Measurements from ENCODE around the gene ZNF205.

The ZNF205 gene

GRCh38 chr16:3122926-3123570 is 10.7 kb downstream of the ZNF205 start:
- Histone ChIP-seq H3K4me2 (ENCODE audit: low read length) (0 out of 2 replicates have a peak overlapping the region, but pooled peaks have one; percentile 95), H3K79me2 (ENCODE audit: insufficient read depth, low read length) (no peaks in the 10 kb centered on the region), H3K27me3 (ENCODE audit: insufficient read depth, low read length) (0 out of 2 replicates have a peak, but pooled peaks cover 4% of the 10 kb centered on the region), H3K36me3 (ENCODE audit: insufficient read depth, low read length) (peaks cover 9% of the 10 kb centered on the region; the same call in 1 of the 2 replicates), H4K20me1 (ENCODE audit: insufficient read depth, low read length) (no peaks in the 10 kb centered on the region), H3K9me2 (ENCODE audit: low read depth, low read length) (no peaks in the 10 kb centered on the region), H3K9ac (ENCODE audit: low read length) (no peak overlapping the region), H3K4me1 (ENCODE audit: insufficient read depth, low read length, severe bottlenecking) (peaks cover 13% of the 10 kb centered on the region), H3K9me3 (ENCODE audit: low read length) (no peaks in the 10 kb centered on the region), H3F3A (ENCODE audit: insufficient read depth, low read length) (no peaks in the 10 kb centered on the region), H2AFZ (ENCODE audit: low read length) (no peak overlapping the region), H3K27ac (ENCODE audit: low read depth, low read length, poor library complexity, severe bottlenecking) (no peak overlapping the region), H3K4me3 (ENCODE audit: low read depth, low read length, poor library complexity, severe bottlenecking) (no peak overlapping the region)
- no peak for TF ChIP-seq EZH2 (IDR thresholded peaks at IDR 0.05; ENCODE audit: borderline replicate concordance, low read length)
- TF ChIP-seq CTCF (IDR thresholded peaks at IDR 0.05; ENCODE audit: low read length) = no peak

DNA sequence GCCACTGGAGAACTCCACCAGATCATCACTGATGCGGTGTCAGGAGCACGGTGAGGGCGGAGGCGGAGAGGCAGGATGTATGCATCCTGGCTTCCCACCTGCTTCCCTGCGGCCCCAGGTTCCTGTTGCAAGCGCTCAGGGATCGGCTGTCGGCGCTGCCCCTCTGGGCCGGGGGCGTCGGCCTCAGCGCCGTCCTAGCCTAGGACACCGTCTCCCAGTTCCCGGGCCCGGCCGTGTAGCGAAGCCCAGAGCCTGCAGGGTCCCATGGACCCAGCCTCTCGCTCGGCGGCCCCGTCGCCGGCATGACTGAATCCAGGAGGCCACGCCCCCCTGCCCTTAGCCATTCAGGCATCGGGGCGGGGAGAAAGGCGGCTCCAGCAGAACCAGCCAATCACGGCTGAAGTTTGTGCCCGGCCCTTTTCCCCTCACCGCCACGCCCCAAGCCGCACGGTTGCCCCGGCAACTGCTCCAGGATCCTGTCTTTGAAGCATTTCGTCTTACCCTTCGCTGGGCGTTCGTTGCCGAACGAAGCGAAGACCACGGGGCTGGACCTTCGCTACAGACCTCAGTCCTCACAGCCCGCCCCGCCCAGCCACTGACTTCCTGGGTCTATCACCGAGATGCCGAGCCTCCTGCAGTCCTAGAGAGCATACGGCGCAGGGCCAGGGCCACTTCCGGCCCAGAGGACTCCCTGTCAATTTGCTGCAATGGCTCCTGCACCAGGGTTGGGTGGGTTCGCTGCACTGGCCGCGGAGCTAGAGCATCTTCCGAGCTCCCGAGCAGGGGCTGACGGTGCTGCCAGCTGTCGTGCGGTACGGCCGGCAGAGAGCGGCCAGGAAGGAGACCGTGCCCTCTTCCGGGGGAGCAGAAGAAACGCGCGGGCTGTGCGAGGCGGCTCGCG is 11.8 kb downstream of the ZNF205 start:
- H4K20me1 ChIP-seq (ENCODE audit: insufficient read depth, low read length) = no peaks in the 10 kb centered on the region
- H3F3A ChIP-seq (ENCODE audit: insufficient read depth, low read length) = no peaks in the 10 kb centered on the region
- H3K9me2 ChIP-seq (ENCODE audit: low read depth, low read length) = no peaks in the 10 kb centered on the region
- H2AFZ ChIP-seq (ENCODE audit: low read length) = no peak overlapping the region
- H3K4me2 ChIP-seq (ENCODE audit: low read length) = peak overlapping the region; percentile 95
- H3K27me3 ChIP-seq (ENCODE audit: insufficient read depth, low read length) = no peaks in the 10 kb centered on the region
- TF ChIP-seq EZH2 (IDR thresholded peaks at IDR 0.05; ENCODE audit: borderline replicate concordance, low read length) (no peak), CTCF (IDR thresholded peaks at IDR 0.05; ENCODE audit: low read length) (peak; percentile 20; the same call in 1 of the 2 replicates)
- peaks cover 22% of the 10 kb centered on the region for H3K4me1 ChIP-seq (ENCODE audit: insufficient read depth, low read length, severe bottlenecking)
- peak overlapping the region; percentile 54 for H3K27ac ChIP-seq (ENCODE audit: low read depth, low read length, poor library complexity, severe bottlenecking)
- no peaks in the 10 kb centered on the region for H3K79me2 ChIP-seq (ENCODE audit: insufficient read depth, low read length)
- peak overlapping the region; percentile 85 for H3K4me3 ChIP-seq (ENCODE audit: low read depth, low read length, poor library complexity, severe bottlenecking)
- H3K9me3 ChIP-seq (ENCODE audit: low read length) = no peaks in the 10 kb centered on the region
- H3K36me3 ChIP-seq (ENCODE audit: insufficient read depth, low read length) = peaks cover 9% of the 10 kb centered on the region; the same call in 1 of the 2 replicates
- peak overlapping the region; percentile 57 for H3K9ac ChIP-seq (ENCODE audit: low read length)

DNA sequence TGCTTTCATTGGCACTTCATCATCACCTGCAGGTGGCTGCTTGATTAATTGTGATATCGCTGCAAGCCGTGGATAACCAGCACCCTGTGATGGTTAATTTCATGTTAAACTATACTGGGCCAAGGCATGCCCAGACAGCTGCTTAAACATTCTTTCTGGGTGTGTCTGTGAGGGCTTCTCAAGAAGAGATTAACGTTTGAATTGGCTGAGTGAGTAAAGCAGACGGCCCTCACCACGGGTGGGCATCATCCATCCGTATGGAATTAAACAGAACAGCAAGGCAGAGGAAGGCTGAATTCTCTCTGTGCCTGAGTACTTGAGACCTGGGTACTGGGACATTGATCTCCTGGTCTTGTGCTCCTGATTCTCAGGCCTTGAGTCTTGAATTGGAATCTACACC is 15.4 kb downstream of the ZNF205 start:
- Histone ChIP-seq H3F3A (ENCODE audit: insufficient read depth, low read length) (peaks cover 4% of the 10 kb centered on the region; the same call in 1 of the 2 replicates), H3K36me3 (ENCODE audit: insufficient read depth, low read length) (peaks cover 20% of the 10 kb centered on the region; the same call in 1 of the 2 replicates), H3K9me2 (ENCODE audit: low read depth, low read length) (no peaks in the 10 kb centered on the region), H3K79me2 (ENCODE audit: insufficient read depth, low read length) (no peaks in the 10 kb centered on the region), H3K27ac (ENCODE audit: low read depth, low read length, poor library complexity, severe bottlenecking) (no peak overlapping the region), H3K4me3 (ENCODE audit: low read depth, low read length, poor library complexity, severe bottlenecking) (no peak overlapping the region), H3K27me3 (ENCODE audit: insufficient read depth, low read length) (no peaks in the 10 kb centered on the region), H3K4me2 (ENCODE audit: low read length) (no peak overlapping the region), H3K4me1 (ENCODE audit: insufficient read depth, low read length, severe bottlenecking) (peaks cover 31% of the 10 kb centered on the region), H3K9ac (ENCODE audit: low read length) (no peak overlapping the region; the same call in 1 of the 2 replicates), H4K20me1 (ENCODE audit: insufficient read depth, low read length) (no peaks in the 10 kb centered on the region), H3K9me3 (ENCODE audit: low read length) (no peaks in the 10 kb centered on the region), H2AFZ (ENCODE audit: low read length) (no peak overlapping the region)
- TF ChIP-seq EZH2 (IDR thresholded peaks at IDR 0.05; ENCODE audit: borderline replicate concordance, low read length) (no peak), CTCF (IDR thresholded peaks at IDR 0.05; ENCODE audit: low read length) (no peak)
